ENCODE results near the gene ARHGAP9. TPM values are rescaled to one million over a fixed set of nuclear protein-coding genes. Genes with fewer than 3 reads are reported as not detected.
A peak's percentile ranks its signal among the peaks of the same experiment; 100 is the strongest.
"Not testable (repeated sequence)": the region's sequence is repeated elsewhere in the genome, so short reads cannot be mapped to it uniquely, and the experiment has no call there.

ARHGAP9 gene
- total RNA-seq, 2 donors from 2014 or later: 131 to 225 TPM

DNA sequence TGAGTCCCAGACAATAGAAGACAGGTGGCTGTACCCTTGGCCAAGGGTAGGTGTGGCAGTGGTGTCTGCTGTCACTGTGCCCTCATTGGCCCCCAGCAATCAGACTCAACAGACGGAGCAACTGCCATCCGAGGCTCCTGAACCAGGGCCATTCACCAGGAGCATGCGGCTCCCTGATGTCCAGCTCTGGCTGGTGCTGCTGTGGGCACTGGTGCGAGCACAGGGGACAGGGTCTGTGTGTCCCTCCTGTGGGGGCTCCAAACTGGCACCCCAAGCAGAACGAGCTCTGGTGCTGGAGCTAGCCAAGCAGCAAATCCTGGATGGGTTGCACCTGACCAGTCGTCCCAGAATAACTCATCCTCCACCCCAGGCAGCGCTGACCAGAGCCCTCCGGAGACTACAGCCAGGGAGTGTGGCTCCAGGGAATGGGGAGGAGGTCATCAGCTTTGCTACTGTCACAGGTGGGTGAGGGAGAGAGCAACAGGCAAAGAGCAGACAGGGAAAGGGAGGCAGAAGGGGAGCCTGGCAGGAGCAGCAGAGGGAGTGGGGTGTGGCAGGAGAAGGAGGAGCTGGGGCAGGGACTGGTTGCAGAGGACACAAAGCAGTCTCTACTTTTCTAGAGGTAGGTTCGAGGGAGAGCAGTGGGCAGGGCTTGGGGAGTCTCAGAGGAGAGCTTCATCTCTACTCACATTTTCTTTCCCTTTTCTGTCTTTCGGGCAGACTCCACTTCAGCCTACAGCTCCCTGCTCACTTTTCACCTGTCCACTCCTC lies 24.1 kb downstream of the ARHGAP9 start:
- H3K4me3 Mint-ChIP-seq: peak overlapping the region; percentile 37
- no peaks in the 10 kb centered on the region for H3K36me3 Mint-ChIP-seq (ENCODE audit: low read depth)
- no peaks in the 10 kb centered on the region for H3K9me3 Mint-ChIP-seq
- ATAC-seq (replicated peaks): no peak
- peaks cover 18% of the 10 kb centered on the region for H3K4me1 Mint-ChIP-seq
- H3K27me3 Mint-ChIP-seq: peaks cover 5% of the 10 kb centered on the region
- no peak overlapping the region for H3K27ac Mint-ChIP-seq

DNA sequence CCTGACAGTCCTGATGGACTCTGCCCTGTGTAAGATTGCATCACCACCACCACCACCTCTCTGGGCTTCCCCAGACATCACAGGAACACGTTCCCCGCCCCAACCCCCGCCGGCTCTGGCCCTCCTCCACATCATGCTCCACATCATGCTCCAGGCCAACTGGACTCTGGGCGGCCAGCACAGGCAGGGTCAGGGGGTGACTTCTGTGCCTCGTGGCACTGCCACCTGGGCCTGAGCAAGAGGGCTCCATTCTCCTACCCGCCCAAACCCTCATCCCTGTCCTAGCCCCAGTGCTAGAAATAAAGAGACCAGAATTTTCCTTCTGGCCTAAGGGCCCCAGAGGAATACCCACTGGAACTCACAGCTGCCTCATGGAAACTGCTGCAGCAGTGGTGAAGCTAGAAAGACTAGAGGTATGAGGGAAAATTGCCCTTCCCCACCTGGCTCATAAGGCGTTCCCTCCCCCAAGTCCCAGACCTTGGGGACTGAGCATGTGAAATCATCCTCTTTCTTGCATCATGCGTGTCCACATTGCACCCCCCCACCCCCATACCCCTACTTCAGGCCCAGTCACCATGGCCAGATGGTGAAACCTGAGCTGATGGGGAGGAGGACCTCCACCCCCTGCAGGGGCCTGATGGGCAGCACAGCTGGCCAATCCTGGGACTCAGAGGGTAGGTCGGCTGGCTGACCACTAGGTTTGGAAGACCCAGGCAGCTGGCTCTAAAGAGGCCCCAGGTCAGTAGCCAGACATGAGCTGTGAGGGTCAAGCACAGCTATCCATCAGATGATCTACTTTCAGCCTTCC lies 24.9 kb downstream of the ARHGAP9 start, which contains the start of gene INHBE:
TSS of gene INHBE (plus strand) at position 742 of the 808 bp plus-strand sequence. CDS start 230 bp downstream, outside the sequence.
- no peak within 1 kb of the TSS for H3K27ac Mint-ChIP-seq
- no peak for ATAC-seq (replicated peaks)
- peaks cover 12% of the 10 kb centered on the region for H3K4me1 Mint-ChIP-seq
- no peaks in the 10 kb centered on the region for H3K9me3 Mint-ChIP-seq
- H3K4me3 Mint-ChIP-seq: peak within 1 kb of the TSS; percentile 37
- no peaks in the 10 kb centered on the region for H3K36me3 Mint-ChIP-seq (ENCODE audit: low read depth)
- H3K27me3 Mint-ChIP-seq: no peaks in the 10 kb centered on the region

DNA sequence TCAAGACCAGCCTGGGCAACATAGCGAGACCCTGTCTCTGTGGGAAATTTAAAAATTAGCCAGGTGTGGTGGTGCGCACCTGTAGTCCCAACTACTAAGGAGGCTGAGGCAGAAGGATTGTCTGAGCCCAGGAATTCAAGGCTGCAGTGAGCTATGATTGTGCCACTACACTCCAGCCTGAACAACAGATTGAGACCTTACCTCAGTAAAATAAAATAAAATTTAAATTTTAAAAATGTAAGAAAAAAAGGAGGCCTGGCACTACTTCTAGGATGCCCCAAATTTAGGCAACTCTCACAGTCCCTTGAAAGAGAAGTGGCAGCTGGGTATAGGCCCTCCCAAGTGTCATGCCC lies 25.5 kb downstream of the ARHGAP9 start:
- H3K4me1 Mint-ChIP-seq: peaks cover 11% of the 10 kb centered on the region
- H3K4me3 Mint-ChIP-seq: no peak overlapping the region
- no peaks in the 10 kb centered on the region for H3K27me3 Mint-ChIP-seq
- H3K36me3 Mint-ChIP-seq (ENCODE audit: low read depth): no peaks in the 10 kb centered on the region
- no peak for ATAC-seq (replicated peaks)
- no peak overlapping the region for H3K27ac Mint-ChIP-seq
- H3K9me3 Mint-ChIP-seq: no peaks in the 10 kb centered on the region

GRCh38 chr12:57452937-57453509 lies 26.6 kb downstream of the ARHGAP9 start:
- Mint-ChIP-seq H3K27ac (peak overlapping the region; percentile 41), H3K36me3 (ENCODE audit: low read depth) (no peaks in the 10 kb centered on the region), H3K9me3 (no peaks in the 10 kb centered on the region), H3K27me3 (no peaks in the 10 kb centered on the region), H3K4me1 (peaks cover 5% of the 10 kb centered on the region), H3K4me3 (no peak overlapping the region)
- ATAC-seq (replicated peaks): peak; percentile 70

GRCh38 chr12:57452181-57452936 lies 27.3 kb downstream of the ARHGAP9 start:
- Mint-ChIP-seq H3K27ac (peak overlapping the region; percentile 41), H3K9me3 (no peaks in the 10 kb centered on the region), H3K27me3 (no peaks in the 10 kb centered on the region), H3K4me3 (peak overlapping the region; percentile 13), H3K4me1 (peaks cover 5% of the 10 kb centered on the region), H3K36me3 (ENCODE audit: low read depth) (no peaks in the 10 kb centered on the region)
- peak; percentile 36 for ATAC-seq (replicated peaks)

GRCh38 chr12:57451233-57451778 lies 28.4 kb downstream of the ARHGAP9 start:
- no peaks in the 10 kb centered on the region for H3K36me3 Mint-ChIP-seq (ENCODE audit: low read depth)
- H3K9me3 Mint-ChIP-seq: no peaks in the 10 kb centered on the region
- no peaks in the 10 kb centered on the region for H3K27me3 Mint-ChIP-seq
- no peak overlapping the region for H3K27ac Mint-ChIP-seq
- no peak overlapping the region for H3K4me3 Mint-ChIP-seq
- ATAC-seq (replicated peaks): no peak
- peaks cover 5% of the 10 kb centered on the region for H3K4me1 Mint-ChIP-seq

DNA sequence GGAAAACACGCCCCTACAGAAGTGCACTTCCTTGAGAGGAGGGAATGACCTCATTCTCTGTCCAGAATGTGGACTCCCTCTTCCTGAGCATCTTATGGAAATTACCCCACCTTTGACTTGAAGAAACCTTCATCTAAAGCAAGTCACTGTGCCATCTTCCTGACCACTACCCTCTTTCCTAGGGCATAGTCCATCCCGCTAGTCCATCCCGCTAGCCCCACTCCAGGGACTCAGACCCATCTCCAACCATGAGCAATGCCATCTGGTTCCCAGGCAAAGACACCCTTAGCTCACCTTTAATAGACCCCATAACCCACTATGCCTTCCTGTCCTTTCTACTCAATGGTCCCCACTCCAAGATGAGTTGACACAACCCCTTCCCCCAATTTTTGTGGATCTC lies 29.6 kb downstream of the ARHGAP9 start:
- Mint-ChIP-seq H3K4me1 (peaks cover 2% of the 10 kb centered on the region), H3K36me3 (ENCODE audit: low read depth) (no peaks in the 10 kb centered on the region), H3K27me3 (no peaks in the 10 kb centered on the region), H3K27ac (peak overlapping the region; percentile 26), H3K9me3 (no peaks in the 10 kb centered on the region), H3K4me3 (no peak overlapping the region)
- ATAC-seq (replicated peaks): no peak

GRCh38 chr12:57449375-57449774 lies 30.3 kb downstream of the ARHGAP9 start:
- Mint-ChIP-seq H3K4me1 (peaks cover 4% of the 10 kb centered on the region), H3K4me3 (no peak overlapping the region), H3K27ac (no peak overlapping the region), H3K36me3 (ENCODE audit: low read depth) (no peaks in the 10 kb centered on the region), H3K9me3 (no peaks in the 10 kb centered on the region), H3K27me3 (no peaks in the 10 kb centered on the region)
- ATAC-seq (replicated peaks): no peak

- Mint-ChIP-seq H3K36me3 (ENCODE audit: low read depth) (no peaks in the 10 kb centered on the region), H3K9me3 (no peaks in the 10 kb centered on the region), H3K4me3 (no peak overlapping the region), H3K27ac (no peak overlapping the region), H3K4me1 (peaks cover 4% of the 10 kb centered on the region), H3K27me3 (no peaks in the 10 kb centered on the region)
- ATAC-seq (replicated peaks): no peak
These were observed 31.0 kb downstream of the ARHGAP9 start for GRCh38 chr12:57448669-57449068.

DNA sequence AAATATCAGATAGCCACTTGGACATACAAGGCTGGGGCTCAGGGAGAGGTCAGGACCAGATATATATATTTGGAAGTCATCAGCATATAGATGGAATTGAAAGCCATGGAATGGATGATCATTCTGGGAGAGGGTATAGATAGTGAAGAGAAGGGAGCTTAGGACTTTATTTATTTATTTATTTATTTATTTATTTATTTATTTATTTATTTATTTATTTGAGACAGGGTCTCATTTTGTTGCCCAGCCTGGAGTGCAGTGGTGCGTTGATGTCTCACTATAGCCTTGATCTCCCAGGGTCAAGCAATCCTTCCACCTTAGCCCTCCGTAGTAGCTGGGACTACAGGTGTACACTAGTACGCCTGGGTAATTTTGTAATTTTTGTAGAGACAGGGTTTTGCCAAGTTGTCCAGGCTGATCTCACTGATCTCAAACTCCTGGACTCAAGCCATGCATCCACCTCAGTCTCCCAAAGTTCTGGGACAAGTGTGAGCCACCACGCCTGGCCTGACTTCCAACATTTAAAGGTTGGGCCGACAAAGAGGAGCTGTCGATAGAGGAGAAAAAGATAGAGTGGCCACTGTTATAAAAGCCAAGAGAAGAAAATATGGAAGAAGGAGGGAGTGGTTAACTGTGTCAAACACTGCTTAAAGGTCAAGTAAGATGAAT lies 33.2 kb downstream of the ARHGAP9 start:
- peaks cover 4% of the 10 kb centered on the region for H3K4me1 Mint-ChIP-seq
- ATAC-seq (replicated peaks): no peak
- H3K36me3 Mint-ChIP-seq (ENCODE audit: low read depth): no peaks in the 10 kb centered on the region
- peaks cover 3% of the 10 kb centered on the region for H3K27me3 Mint-ChIP-seq
- H3K27ac Mint-ChIP-seq: no peak overlapping the region
- peaks cover 4% of the 10 kb centered on the region for H3K9me3 Mint-ChIP-seq
- H3K4me3 Mint-ChIP-seq: no peak overlapping the region

GRCh38 chr12:57444744-57445143 lies 34.9 kb downstream of the ARHGAP9 start:
- ATAC-seq (replicated peaks): no peak
- H3K27ac Mint-ChIP-seq: no peak overlapping the region
- peaks cover 8% of the 10 kb centered on the region for H3K27me3 Mint-ChIP-seq
- no peak overlapping the region for H3K4me3 Mint-ChIP-seq
- peaks cover 4% of the 10 kb centered on the region for H3K4me1 Mint-ChIP-seq
- peaks cover 7% of the 10 kb centered on the region for H3K9me3 Mint-ChIP-seq
- H3K36me3 Mint-ChIP-seq (ENCODE audit: low read depth): no peaks in the 10 kb centered on the region

GRCh38 chr12:57444337-57444736 lies 35.3 kb downstream of the ARHGAP9 start:
- not testable (repeated sequence) for ATAC-seq (replicated peaks); H3K9me3 Mint-ChIP-seq; H3K27me3 Mint-ChIP-seq; H3K4me3 Mint-ChIP-seq; H3K4me1 Mint-ChIP-seq; H3K27ac Mint-ChIP-seq; H3K36me3 Mint-ChIP-seq (ENCODE audit: low read depth)

DNA sequence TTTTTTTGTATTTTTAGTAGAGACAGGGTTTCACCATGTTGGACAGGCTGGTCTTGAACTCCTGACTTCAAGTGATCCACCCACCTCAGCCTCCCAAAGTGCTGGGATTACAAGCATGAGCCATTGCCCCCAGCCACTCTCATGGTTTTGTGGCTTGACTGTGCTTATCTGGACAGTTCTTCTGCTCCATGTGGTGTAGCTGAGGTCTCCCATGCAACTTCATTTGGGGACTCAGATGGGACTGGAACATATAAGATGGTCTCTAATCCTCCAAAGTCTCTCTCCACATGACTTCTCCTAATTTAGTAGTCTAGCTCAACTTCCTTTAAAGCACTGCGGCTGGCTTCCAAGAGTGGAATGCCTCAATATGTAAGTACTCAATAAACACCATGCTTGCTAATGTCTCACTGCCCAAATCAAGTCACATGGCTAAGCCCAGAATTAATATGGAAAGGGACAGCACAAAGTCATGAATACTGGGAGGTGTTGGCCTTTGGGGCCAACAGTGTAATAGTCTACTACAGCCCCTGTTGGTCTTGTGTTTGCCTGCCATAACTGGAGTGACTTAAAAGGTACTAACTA lies 37.7 kb downstream of the ARHGAP9 start:
- H3K27me3 Mint-ChIP-seq: peaks cover 8% of the 10 kb centered on the region
- no peak overlapping the region for H3K4me3 Mint-ChIP-seq
- no peak overlapping the region for H3K27ac Mint-ChIP-seq
- peaks cover 7% of the 10 kb centered on the region for H3K9me3 Mint-ChIP-seq
- peaks cover 4% of the 10 kb centered on the region for H3K4me1 Mint-ChIP-seq
- no peaks in the 10 kb centered on the region for H3K36me3 Mint-ChIP-seq (ENCODE audit: low read depth)
- no peak for ATAC-seq (replicated peaks)

All from activated T-helper 17 cell treated with anti-CD3 and anti-CD28 coated beads, Interleukin-2, amount 50 U/mL, for 72 hours (primary cell).